Right kidney (tissue), 1 donor: ENCODE results near the gene TOLLIP.
"Not testable (repeated sequence)": the region's sequence is repeated elsewhere in the genome, so short reads cannot be mapped to it uniquely, and the experiment has no call there.

Experiments used
- DNase-seq: peaks from one replicate; pipeline ENCODE4 v3.0.0-alpha.2; 2016

TOLLIP gene

DNA sequence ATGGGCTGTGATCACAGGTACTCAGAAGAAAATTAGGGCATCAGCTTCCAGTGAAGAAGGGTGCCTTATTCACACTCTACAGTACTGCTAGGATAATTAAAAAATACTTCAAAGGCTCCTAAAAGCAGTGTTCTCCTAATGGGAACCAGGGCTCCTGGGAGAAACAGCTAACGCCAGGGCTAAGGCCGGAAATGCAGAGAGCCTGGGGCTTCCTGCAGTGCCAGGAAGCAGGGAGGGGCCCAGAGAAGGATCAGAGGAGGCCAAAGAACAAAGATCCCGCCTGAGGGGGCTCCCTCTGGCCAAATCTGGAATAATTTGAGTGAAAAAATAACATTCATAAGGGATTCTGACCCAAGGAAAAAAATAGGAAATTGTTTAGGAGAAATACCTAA is 27.5 kb downstream of the TOLLIP start:
- DNase-seq, result no peak

- DNase-seq, result no peak
Observed at GRCh38 chr11:1281326-1281973, 28.0 kb downstream of the TOLLIP start.

GRCh38 chr11:1280116-1281035 is 29.1 kb downstream of the TOLLIP start:
- DNase-seq, result no peak

- DNase-seq, result no peak
Observed at GRCh38 chr11:1279674-1280055, 29.8 kb downstream of the TOLLIP start.

DNA sequence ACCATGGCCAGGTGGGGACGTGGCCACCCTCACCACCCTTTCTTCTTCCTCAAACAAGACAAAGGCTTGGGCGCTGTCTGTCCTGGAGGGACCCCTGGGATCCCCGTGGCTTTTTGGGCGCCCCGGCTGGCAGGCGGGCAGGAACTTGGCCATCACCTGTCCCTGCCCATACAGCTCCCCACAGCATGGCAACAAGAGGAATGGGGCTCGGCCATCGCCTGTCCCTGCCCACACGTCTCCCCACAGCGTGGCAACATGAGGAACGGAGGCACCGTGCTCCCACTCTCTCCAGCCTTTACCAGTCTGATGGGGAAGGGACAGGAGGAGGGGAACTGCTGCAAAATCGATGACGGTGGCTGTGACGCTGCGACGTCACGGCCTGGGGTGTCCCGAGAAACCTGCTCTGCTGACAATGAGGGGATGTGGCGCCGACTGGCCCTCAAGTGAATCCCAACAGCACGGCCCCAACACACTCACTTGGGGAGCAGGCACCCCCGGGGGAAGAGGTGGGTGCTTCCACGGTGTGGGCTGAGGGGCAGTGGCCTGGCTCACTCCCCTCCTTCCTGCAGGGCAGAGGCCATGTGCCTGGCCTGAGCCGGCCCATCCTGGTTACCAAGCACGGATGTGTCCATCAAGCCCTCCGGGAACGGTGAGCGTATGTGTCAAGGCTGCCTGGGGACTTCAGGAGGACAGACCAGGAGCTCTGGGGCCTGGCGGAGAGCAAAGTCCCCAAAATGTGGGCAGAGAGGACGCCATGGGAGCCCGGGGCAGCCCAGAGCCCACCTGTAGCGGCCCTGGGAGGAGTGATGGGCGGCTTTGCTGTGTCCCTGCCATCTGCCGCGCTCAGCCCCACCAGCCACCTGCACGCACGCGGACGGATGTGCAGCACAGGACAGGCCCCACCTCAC is 30.4 kb downstream of the TOLLIP start:
- DNase-seq, result no peak

- DNase-seq, result no peak
Observed at GRCh38 chr11:1277936-1278512, 31.4 kb downstream of the TOLLIP start.

GRCh38 chr11:1276866-1277615 is 32.4 kb downstream of the TOLLIP start:
- DNase-seq, result no peak

DNA sequence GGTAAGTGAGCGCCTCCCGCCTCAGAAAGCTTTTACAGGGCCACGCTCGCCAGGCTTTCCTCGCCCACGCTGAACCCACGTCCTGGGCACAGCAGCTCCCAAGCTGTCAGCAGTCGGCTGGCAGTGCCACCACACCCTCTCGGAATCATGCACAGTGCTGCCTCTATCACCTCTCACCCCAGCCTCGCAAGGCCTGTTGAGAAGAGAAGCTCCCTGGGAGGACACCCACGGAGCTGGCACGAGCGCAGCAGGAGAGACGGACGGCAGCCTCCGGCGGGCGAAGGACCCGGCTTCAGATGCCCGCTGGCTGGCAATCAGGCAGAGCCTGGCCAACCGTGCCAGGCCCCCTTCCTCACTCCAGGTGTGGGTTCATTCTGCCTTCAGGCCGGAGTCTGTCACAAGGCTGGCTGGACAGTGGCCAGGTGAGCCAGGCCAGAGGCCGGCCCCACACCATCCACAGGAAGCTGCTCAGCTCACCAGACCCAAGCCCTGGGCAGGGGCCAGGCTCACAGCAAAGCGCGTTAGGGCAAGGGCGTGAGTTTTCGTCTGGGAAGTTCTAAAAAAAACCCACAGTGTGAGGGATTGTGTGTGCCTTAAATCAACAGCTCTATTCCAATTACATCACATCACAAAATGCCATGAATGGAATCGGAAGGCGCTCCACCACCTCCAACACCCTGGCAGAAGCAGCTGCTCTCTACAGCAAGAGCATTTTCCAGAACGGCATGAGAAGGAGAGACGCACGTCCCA is 33.2 kb downstream of the TOLLIP start:
- no peak for DNase-seq

DNA sequence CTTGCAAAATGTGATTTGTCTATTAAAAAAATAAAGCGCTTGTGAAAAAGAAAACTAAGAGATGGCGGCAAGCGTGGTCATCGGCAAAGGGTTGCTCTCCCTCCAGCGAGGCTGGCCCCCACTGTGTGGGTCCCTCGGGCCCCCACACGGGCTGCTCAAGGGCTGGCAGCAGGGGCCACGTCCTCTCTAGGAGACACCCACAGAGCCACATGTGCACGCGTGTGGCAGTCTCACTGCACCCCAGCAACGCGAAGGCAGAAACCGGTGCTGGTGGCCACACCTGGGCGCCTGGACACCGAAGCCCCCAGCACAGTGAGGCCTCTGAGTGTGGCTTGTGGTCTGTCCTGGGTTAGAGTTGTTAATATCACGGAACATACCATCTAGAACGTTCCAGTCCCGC is 34.4 kb downstream of the TOLLIP start:
- DNase-seq, result no peak

GRCh38 chr11:1274501-1274900 is 34.9 kb downstream of the TOLLIP start:
- no peak for DNase-seq

DNA sequence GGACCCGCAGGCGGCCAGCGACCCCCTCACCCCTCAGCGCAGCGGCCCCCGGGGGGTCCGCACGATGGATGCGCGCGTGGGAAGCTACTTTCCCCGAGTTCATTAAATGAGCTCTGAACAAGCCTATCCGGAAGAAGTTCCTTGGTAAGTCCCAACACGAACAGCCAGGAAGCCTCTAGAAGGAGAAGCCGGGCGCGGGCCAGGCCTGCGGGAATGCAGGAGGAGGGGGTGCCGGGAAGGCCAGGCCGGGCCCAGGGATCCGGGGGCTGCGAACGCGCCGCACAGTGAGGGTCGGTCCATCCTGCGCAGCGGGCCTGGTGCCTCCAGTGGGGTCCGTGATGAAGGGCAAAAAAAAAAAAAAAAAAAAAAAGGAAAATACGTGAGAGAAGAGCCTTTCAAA is 36.9 kb downstream of the TOLLIP start:
- DNase-seq, result no peak

- DNase-seq, result no peak
Observed at GRCh38 chr11:1271927-1272326, 37.5 kb downstream of the TOLLIP start.

DNA sequence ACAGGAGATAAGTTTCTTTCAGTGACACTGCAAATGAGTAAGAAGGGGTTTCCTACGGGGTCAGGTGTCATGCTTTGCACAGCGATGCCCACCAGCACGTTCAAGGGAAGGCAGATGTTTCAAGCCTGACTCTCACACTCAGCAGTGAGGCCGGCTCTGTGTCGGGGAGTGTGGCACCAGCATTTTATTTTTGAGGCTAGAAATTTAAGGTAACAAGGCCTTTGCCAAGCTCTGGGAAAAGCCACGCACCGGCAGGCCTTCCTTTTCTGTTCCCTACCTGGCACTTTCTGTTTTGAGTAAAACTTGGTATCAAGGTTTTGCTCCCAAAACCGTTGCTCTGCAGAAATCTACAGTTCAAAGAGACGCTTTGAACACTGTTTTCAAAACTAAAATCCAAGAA is 38.0 kb downstream of the TOLLIP start:
- no peak for DNase-seq

GRCh38 chr11:1271002-1271401 is 38.4 kb downstream of the TOLLIP start:
- DNase-seq, result no peak

- DNase-seq, result no peak
Observed at GRCh38 chr11:1270476-1270875, 39.0 kb downstream of the TOLLIP start.

DNA sequence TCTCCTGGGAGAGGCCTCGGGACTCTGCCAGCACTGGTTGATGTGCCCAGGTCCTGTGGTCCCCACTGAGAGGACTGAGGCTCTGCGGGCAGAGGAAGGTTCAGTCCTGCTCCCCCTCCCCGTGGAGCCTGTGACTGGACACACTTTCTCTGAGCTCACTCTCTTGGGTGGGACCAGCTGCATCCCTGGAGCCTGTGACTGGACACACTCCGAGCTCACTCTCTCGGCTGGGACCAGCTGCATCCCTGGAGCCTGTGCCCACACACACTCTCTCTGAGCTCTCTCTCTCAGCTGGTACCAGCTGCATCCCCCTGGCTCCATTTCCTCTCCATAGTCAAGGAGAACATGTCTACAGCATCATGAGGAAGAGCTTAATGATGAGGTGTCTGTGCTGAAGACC is 39.5 kb downstream of the TOLLIP start:
- no peak for DNase-seq

- DNase-seq, result no peak
Observed at GRCh38 chr11:1267441-1268100, 41.9 kb downstream of the TOLLIP start.

GRCh38 chr11:1266976-1267375 is 42.5 kb downstream of the TOLLIP start:
- DNase-seq, result not testable (repeated sequence)

- not testable (repeated sequence) for DNase-seq
Observed at GRCh38 chr11:1265480-1265879, 44.0 kb downstream of the TOLLIP start.

GRCh38 chr11:1264444-1264843 is 45.0 kb downstream of the TOLLIP start:
- DNase-seq, result not testable (repeated sequence)
